GF-D8 (cell line): Measurements from ENCODE around the gene TRIML1.

Experiments
- DNase-seq: peaks from one replicate; lab custom pipeline; 2025; lab: John Stamatoyannopoulos, UW

TRIML1 gene, protein sequence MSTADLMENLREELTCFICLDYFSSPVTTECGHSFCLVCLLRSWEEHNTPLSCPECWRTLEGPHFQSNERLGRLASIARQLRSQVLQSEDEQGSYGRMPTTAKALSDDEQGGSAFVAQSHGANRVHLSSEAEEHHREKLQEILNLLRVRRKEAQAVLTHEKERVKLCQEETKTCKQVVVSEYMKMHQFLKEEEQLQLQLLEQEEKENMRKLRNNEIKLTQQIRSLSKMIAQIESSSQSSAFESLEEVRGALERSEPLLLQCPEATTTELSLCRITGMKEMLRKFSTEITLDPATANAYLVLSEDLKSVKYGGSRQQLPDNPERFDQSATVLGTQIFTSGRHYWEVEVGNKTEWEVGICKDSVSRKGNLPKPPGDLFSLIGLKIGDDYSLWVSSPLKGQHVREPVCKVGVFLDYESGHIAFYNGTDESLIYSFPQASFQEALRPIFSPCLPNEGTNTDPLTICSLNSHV

DNA sequence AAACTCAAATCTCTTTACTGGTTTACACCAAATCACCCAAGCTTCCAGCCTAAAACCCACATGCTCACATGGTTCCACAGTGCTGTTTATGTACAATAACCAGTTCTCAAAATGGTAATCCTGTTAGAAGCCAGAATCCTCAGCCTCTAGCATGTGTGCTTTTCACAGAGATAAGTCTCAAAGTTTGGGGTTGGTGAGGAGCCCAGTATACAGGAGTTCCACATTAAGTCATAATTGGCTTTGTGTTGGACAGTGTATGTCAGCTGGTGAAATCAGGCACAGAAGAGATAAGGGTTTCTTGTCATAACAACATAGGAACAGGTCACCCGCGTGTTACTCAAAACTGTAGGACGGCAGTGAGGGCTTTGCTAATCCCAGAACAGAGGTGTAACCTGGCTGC lies at the start of gene TRIML1:
TSS of gene TRIML1 (plus strand) at position 301 of the 400 bp plus-strand sequence. CDS start 118 bp downstream, outside the sequence.
- no peak for DNase-seq

DNA sequence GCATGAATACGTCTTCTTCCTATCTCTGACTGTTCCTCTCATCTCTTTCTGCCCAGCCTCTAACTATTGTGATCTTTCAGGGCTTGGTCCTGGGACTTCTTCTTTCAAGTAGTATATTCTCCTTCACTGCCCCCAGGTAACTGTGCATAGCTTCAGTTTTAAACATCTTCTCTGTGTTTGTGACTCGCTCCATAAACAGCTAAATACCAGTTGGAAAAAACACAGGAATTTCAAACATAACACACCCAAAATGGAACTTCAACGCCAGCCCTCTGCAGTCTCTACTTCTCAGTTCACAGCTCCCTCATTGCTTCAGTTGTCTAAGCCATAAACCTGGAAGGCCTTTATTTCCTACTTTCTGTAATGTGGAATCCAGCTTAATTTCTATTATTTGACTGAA lies 46.4 kb upstream of the TRIML1 start:
- DNase-seq: no peak

DNA sequence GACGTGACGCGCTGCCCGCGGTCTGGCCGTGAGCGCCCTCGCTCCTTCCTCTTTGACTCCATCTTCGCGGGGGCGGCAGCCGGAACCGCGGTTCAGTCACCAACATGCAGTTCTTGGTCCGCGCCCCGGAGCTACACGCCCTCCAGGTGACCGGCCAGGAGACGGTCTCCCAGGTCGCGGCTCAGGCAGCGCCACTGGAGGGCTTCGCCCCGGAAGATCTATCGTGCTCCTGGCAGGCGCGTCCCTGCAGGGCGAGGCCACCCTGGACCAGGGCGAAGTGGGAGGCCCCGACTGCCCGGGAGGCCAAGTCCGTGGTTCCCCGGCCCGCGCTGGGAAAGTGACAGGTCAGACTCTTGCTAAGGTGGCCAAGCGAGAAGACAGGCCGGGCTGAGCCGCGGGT lies 32.8 kb upstream of the TRIML1 start:
- no peak for DNase-seq

DNA sequence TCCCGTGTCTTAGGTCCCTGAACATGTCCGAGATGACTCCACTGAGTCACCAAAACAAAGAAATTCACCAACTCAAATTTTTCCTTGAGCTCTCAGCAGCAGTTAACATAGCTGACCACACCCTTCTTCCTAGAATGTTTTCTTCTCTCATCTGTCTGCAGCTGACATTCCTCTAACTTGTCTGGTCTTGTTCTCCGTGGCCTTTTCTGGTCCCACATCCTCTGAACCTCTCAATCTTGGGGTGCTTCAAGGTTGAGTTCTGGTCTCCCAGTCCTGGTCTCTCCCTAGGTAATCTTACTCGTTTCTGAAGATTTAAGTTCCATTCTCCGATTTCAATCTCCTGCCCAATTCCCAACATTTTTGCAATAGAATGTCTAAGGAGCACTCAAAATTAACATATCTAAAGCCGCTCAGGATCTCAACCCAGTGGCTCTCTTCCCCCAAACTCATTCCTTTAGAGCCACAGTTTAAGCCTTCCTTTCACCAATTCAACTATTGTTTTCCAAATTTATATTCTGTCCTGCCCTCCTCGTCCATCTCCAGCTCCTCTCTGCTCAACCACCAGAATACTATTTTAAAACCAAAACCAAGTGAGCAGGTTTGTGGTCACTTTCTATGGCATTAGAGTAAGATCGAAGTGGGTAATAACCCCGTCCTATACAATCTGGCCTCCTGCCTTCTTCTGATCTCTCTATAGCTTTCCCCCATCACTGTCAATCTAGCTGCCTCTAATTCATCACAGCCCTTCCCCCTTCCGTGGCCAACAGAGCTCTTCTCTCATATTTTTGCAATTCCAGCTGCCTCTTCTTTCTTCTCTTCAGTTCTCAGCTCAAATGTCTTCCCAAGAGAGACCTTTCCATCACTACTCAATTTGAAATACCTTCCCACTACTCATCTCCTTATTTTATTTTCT lies 31.1 kb upstream of the TRIML1 start:
- no peak for DNase-seq

DNA sequence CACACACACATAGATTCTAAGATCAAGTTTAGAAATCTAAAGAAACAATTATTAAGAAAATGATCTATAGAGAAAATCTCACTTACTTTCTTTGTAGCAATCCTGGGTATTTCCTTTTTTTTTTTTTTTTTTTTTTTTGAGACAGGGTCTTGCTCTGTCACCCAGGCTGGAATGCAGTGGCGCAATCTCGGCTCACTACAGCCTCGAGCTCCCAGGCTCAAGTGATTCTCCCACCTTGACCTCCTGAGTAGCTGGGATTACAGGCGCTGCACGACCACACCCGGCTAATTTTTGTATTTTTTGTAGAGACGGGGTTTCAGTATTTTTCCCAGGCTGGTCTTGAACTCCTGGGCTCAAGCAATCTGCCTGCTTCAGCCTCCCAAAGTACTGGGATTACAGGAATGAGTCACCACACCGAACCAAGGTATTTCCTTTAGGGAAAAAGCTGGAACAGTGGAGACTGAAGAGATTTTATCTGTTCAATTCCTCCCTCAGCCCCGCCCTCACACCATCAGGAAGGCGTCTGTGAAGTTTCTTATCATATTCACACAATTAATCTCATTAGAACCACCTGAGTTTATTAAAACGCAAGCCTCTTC lies 30.0 kb upstream of the TRIML1 start, which contains the start of gene TRIML2:
TSS of gene TRIML2 (minus strand) at position 447 of the 599 bp plus-strand sequence. CDS start 4,235 bp downstream, outside the sequence.
- DNase-seq: no peak

DNA sequence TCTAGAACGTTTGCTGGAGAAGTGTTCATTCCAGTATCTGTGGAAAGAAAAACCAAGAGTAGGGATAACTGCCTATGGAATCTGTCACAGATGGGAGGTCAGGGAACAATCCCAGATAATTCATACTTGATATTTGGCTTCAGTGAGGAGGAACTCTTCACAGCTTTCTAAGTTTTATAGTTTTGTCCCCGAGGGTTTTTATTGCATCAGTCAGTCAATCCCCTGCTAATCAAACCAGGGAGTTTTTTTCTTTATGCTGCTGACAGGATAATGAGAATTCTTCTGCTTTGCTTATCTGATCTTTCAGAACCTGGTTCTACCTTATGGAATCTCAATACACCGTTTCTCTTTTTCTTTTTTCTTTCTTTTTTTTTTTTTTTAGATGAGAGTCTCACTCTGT lies 29.2 kb upstream of the TRIML1 start:
- DNase-seq: no peak

DNA sequence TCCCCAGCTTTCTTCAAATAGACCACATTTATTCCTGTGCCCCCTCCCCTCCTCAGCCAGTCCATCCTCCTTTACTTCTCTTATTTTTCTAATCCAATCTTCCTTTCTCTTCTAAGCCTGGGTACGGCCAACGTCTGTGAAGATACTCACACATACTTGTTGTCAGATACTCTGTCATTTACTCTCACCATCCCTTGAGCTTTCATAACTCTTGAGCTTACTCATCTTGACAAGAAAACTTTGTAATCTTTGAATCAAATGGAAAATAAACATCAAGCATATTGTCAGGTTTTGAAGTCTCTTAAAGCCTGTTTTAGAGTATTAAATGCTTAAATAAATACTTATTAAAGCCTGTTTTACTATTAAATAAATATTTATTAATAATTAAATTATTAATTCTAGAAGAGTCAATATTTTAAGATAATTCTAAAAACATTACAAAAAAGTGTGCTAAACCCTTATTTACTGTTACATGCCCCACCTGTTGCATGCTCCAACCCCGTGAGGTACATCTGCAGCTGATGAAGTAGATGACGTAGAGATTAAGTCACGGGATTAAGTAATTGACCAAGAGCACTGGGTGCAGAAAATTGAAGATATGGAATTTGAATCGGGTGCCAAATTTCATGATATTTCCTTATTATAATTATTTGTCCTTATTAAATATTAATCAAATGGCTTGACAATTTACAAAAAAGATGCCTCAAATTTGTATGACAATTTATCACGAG lies 28.3 kb upstream of the TRIML1 start:
- DNase-seq: no peak

DNA sequence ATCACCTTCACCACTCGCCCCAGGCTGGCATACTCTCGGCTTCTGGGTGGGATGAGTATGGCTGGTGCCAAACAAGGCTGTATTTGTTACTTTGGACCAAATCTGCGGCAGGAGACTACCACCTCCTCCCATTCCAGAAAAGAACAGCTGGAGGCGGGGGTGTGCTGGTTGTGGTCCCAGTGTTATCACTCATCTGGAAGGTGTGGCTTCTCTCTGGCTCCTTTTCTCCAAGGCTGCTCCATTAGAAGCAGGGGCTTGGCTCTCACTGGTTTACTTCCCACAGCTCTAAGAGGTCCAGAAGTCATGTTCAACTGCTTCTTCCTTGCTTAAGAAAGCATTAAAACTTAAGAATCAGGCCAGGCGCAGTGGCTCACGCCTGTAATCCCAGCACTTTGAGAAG lies 27.3 kb upstream of the TRIML1 start:
- no peak for DNase-seq

DNA sequence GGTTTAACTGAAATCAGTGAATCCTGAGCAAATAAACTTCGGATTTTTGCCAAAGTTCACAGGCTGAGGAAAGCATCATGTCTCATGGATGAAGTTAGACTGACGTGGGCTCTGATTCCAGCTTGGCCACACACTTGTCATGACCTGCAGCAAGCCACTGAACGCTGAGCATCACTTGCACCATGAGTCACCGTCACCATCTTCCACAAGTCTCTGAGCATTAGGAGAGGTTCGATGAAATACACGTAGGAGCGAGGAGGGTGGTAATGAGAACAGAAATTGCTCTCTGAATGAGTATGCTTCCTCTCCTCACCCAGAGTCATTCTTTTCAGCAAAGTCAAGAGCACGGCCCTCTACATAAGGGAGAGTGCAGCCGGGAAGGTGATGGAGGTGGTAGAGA lies 26.1 kb upstream of the TRIML1 start:
- no peak for DNase-seq

DNA sequence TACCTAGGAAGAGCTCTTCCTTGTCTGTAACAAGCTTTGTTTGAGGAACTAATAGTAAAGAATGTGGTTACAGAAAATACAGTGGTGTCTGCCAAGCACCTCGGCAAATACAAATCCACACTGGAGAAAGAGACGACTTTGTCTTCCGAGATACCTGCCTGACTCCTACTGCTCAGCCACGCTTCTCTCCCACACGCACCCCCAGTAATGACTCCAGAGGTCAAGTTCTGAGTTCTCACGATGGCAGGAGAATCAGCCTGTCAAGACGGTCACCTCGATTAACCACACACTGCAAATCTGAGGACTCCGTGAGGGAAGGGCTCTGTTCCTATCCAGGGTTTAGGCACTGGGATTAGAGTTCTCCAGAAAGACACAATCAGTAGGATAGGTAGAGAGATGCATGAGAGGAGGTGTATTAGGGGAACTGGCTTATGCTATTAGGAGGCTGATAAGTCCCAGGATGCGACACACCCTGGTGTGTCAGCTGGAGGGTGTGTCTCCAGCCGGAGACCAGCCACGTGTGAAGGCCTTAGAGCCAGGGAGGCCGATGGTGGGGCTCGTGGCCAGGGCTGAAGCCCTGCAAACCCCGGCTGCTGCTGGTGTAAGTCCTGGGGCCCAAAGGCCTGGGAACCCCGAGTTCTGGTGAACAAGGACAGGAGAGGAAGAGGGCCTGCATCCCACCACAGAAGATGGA lies 21.5 kb upstream of the TRIML1 start:
- no peak for DNase-seq

DNA sequence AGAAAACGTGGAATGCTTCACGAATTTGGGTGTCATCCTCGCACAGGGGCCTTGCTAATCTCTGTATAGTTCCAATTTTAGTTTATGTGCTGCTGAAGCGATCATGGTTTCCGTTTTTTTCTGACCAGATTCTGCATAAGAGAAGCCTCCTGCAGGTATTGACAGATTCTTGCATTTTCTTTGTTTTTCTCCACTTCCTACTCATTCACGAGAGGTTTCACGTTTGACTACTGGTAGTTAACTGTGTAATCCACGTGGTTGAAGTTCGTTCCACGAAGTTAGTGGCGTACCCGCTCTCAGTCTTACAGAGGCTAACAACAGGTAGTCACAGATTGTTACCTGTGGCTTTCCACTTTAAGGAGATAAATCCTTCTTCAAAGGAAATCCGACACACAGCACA lies 17.7 kb upstream of the TRIML1 start:
- no peak for DNase-seq

DNA sequence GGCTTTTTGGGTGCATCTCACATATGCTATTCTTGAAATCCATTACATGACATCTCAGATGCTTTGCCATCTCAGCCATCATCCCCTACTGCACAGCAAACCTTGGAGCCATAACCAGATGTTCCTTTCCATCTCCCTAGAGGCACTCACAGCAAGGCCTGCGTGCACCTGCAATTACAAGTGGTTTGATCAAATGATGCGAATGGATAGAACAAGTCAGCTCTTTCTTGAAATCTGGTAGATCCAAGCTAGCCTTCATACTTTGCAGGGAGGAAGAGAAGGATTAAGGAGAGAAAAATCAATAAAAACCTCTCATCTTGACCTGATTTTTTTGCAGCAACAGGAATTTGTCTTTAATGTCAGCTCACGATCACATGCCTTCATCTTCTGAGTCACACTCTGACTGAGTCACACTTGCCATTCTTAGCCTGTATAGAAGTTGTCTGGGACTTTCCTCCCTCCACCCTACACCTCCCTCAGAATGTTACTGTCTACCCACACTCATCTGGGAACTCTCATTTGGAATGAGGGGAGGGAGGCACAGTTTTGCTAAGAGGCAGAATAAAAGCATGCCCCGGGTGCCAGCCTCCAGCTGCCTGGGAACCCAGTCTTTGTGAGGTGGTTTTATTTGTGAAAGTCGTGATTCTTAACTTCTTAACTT lies 11.9 kb upstream of the TRIML1 start:
- no peak for DNase-seq

DNA sequence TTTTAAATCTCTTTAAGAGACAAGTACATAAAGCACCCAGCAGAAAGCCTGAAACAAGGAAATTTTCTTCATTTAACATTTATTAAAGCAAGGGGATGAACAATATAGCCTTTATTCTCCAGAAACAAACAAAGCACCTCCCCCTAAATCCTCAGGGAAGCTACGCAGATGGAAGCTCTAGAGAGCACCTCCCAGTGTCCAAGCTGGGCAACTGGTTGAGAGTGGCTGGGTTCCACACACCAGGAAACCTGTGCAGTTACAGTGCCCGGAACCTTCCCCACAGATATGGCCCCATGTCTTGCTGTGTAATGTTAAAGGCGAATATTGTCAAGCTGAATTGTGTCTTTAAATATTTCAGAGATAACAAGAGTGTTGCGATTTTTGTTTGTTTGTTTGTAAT lies 8.9 kb upstream of the TRIML1 start:
- no peak for DNase-seq

DNA sequence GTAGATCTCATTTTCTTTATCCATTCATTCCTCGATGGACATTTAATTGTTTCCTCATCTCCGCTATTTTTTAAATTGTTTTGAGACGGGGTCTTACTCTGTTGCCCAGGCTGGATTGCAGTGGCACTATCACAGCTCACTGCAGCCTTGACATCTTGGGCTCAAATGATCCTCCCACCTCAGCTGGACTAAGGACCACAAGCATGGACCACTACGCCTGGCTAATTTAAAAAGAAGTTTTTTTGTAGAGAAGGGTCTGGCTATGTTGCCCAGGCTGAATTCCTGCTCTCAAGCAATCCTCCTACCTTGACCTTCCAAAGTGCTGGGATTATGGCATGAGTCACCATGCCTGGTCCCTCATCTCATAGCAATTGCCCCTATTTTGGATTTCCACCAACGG lies 7.0 kb upstream of the TRIML1 start:
- DNase-seq: no peak

DNA sequence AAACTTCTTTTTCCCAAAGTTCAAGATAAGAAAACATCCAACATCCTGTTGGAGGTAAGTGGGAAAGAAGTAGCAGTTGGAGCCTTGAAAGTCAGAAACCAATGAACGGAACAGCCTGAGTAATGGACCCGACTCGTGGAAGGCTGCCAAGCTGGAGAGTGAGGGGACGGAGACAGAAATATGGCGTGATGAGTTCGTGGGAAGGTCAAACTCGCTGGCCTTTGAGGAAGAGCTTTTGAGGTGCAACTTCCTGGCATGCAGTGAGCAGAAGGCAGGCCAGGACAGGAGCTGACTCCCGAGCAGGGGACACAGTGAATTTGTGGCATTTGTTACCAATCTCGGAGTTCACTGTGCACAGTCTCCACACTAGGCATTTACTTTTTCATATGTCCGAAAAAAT lies 1.0 kb upstream of the TRIML1 start:
- no peak for DNase-seq

DNA sequence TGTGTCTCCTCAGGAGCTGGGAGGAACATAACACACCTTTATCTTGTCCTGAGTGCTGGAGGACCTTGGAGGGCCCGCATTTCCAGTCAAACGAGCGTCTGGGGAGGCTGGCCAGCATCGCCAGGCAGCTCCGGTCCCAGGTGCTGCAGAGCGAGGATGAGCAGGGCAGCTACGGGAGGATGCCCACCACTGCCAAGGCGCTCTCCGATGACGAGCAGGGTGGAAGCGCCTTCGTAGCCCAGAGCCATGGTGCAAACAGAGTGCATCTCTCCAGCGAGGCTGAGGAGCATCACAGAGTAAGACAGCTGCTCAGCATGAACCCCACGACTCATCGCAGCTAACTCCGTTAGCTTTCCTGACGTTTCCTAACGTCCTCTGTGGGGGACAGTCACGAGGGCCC lies 430 bp downstream of the TRIML1 start:
- no peak for DNase-seq

DNA sequence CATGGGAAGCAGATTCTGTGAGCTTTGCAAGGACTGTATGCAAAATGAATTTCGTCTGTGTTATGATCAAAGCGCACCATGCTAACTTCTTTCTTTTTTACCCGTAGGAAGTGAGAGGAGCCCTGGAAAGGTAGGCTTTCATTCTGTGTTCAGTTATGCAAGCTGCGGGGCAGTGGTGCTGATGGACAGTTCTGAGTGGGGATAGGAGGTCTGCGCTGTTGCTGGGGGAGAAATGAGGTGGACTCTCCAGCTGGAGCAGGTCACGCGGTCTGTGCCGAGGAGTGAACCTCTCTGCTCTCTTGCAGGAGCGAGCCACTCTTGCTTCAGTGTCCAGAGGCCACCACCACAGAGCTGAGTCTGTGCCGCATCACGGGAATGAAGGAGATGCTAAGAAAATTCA lies 4.5 kb downstream of the TRIML1 start:
- DNase-seq: no peak

DNA sequence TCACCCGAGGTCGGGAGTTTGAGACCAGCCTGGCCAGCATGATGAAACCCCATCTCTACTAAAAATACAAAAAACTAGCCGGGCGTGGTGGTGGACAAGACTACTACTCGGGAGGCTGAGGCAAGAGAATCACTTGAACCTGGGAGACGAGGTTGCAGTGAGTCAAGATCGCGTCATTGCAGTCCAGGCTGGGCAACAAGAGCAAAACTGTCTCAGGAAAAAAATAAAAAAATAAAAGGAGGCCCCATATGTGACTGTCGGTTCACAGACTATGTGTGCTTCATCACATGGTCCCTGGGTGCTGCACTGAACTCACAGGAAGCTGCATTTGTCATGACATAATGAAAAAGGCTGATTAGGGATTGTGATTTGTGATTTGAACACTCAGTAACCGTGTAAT lies 6.4 kb downstream of the TRIML1 start:
- no peak for DNase-seq

DNA sequence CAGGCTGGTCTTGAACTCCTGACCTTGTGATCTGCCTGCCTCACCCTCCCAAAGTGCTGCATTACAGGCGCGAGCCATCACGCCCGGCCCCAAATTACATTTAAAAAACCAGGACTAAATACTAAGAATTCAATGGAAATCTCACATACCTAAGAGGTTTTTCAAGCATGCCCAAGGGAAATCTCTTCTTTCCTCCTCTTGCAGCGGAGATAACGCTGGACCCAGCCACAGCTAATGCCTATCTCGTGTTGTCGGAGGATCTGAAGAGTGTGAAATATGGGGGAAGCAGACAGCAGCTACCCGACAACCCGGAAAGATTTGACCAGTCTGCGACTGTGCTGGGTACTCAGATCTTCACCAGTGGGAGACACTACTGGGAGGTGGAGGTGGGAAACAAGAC lies 7.4 kb downstream of the TRIML1 start:
- DNase-seq: no peak

DNA sequence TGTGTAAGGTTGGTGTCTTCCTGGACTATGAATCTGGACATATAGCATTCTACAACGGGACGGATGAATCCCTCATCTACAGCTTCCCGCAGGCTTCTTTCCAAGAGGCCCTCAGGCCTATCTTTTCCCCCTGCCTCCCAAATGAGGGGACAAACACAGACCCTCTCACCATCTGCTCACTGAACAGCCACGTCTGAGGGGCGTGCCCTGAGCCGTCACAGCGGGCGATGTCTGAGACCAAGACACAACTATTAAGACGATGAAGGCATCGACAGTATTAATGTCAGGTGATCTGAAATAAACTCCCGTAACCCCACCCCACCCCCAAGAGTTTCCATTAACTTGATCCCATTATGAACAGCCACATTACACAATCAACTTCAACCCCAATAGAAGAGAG lies 7.9 kb downstream of the TRIML1 start:
- DNase-seq: no peak

DNA sequence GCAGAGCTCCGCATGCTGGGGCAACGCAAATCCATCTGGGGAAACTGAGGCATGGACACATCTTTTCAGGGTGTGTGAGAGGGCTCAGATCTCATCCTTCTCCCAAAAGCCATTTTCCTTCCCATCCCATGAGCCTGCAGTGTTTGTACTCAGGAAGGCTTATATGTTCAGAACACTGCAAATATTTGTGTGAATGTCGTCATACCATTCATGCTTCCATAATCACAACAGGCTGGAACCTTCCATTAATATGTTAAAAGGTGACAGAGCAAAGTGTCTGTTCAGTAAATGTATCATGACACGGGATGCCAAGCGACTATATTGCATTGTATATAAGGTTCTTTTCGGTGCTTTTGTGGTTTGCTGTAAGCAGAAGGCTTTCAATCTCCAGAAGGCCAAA lies 8.5 kb downstream of the TRIML1 start:
- no peak for DNase-seq
